KOPT-K1 (cell line): ENCODE data around the gene CTNNA3.

Source experiments
- H3K27ac ChIP-seq: fragments of 200-600 bp; sonication (generic); 2 replicates; pipeline ENCODE4 v1.5.1; 2016; ENCODE audit warnings: antibody characterized with exemption, mild to moderate bottlenecking, low read depth, low read length; ENCODE audit not compliant: poor library complexity, severe bottlenecking
- H3K36me3 ChIP-seq: fragments of 200-600 bp; sonication (generic); 2 replicates; pipeline ENCODE4 v1.5.1; 2017; ENCODE audit warnings: antibody characterized with exemption, mild to moderate bottlenecking, low read length, moderate library complexity; ENCODE audit not compliant: insufficient read depth
- H3K9me3 ChIP-seq: fragments of 200-600 bp; sonication (generic); 2 replicates; pipeline ENCODE4 v1.5.1; 2017; ENCODE audit warnings: antibody characterized with exemption, low read length, mild to moderate bottlenecking; ENCODE audit not compliant: insufficient read depth, poor library complexity, severe bottlenecking

CTNNA3 gene

DNA sequence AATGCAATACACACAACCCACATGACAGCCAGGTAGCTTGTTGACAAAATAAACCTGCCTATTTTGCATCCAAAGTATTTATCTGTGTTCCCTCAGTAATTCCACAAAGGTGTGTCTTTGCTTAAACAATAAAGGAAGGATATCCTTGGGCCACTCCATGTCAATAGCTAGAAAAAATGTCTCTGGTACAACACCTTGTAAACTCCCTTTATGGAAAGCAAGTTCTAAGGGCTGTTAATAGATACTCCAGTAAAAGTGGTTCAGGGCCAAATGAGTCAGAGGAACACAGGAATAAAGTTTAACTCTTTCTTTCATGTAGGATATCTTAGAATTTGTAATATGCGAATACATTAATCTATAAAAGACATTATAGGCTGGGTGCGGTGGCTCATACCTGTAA lies 867.0 kb downstream of the CTNNA3 start:
- Histone ChIP-seq H3K9me3 (no peaks in the 10 kb centered on the region), H3K27ac (no peak overlapping the region), H3K36me3 (no peaks in the 10 kb centered on the region)

DNA sequence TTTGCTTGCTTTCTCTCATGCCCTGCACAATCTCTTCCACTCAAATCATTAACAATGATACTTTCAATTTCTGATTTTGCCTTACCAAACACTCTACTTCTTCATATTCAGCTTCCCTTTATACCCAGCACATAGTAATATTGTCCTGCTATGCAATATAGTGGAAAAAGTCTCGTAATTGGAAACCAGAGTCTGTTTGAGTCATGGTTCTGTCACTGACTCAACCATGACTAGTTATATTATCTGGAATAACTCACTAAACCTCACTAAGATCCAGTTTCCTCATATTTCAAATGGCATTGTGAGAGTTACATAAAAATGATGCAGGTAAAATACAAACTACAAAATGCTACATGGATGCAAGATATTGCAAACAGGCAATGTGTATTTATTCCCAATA lies 868.6 kb downstream of the CTNNA3 start:
- no peaks in the 10 kb centered on the region for H3K9me3 ChIP-seq
- H3K36me3 ChIP-seq = no peaks in the 10 kb centered on the region
- H3K27ac ChIP-seq = no peak overlapping the region

DNA sequence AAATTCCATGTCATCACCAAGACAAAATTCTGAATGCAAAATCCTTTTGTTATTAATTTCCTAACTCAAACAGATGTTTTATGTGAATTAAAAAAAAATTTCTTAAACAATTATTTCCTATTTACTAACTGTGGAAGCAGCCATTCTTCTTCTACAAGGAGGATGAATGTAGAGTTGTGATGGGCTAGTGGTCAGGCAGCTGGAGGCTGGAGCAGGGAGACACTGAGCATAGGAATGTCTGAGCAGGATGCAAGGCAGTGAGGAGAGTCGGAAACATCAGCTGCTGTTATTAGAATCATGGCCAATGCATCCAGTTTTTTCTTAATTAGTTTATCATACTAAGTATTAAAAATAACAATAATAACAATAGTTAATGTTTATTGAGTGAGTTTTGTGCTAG lies 872.7 kb downstream of the CTNNA3 start:
- H3K36me3 ChIP-seq = no peaks in the 10 kb centered on the region
- no peaks in the 10 kb centered on the region for H3K9me3 ChIP-seq
- H3K27ac ChIP-seq = no peak overlapping the region

DNA sequence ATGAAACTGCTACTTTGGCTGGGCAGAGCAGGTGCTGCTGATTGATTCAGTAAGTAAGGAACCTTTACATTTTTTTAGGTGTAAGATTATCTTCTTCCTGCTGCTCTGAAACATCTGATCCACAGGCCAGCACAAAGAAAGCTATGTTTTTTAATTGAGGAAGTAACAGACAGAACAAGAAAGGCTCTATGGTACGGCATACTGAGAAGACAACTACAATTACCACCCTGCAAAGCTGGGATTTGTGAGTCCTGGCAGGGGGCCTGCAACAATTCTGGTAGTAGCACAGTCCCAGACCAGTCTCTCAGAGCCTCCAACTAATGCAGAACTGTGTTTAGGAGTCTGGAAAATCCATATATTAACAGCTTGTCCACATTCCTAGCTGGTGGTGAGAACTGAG lies 873.2 kb downstream of the CTNNA3 start:
- H3K9me3 ChIP-seq = no peaks in the 10 kb centered on the region
- no peak overlapping the region for H3K27ac ChIP-seq
- H3K36me3 ChIP-seq = no peaks in the 10 kb centered on the region

DNA sequence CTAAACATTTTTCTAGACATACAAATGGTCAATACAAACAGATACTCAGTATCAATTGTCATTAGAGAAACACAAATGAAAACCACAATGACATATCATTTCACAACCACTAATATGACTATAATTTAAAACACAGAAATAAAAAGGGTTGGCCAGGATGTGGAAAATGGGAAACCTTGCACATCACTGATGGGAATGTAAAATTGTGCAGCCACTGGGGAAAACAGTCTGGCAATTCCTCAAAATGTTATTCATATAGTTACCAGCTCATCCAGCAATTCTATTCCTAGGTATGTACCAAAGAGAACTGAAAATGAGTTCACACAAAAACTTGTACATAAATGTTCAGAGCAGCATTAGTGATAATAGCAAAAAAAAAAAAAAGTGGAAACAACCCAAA lies 876.3 kb downstream of the CTNNA3 start:
- Histone ChIP-seq H3K27ac (no peak overlapping the region), H3K36me3 (no peaks in the 10 kb centered on the region), H3K9me3 (no peaks in the 10 kb centered on the region)

DNA sequence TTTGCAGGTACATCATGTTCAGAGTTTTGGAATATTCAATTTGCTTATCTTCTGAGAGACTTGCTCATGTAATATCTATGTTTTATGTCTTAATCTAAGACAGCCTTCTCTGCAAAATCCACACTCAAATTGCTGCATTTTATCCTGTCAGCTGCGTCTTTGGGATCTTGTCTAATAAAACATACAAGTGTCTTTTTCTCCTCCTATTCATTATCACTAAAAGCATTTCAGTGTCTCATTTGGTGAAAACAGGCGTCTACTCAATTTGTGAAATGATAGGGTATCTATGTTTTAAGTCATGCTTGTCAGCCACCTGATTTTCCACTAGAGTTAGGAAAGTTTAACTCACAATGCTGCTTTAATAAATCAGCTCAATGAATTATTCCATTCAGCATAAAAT lies 882.9 kb downstream of the CTNNA3 start:
- Histone ChIP-seq H3K27ac (no peak overlapping the region), H3K36me3 (no peaks in the 10 kb centered on the region), H3K9me3 (no peaks in the 10 kb centered on the region)

DNA sequence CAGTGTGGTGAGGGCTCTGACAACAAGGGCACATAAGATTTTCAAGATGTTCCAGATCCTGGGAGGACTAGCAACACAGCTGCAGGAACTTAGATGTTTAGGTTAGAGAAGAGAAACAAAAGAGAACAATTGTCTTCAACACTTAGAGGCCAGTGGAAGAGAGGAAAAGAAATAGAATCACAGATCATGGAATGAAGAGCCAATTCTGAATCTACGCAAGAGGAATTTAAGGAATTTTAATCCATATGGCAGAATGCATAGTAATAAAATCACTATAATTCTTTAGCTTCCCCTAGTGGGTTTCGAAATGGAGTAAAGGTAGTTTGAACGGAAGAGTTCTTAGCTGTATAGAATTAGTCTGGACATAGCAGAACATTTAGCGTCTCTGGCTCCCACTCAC lies 884.8 kb downstream of the CTNNA3 start:
- Histone ChIP-seq H3K36me3 (no peaks in the 10 kb centered on the region), H3K27ac (no peak overlapping the region), H3K9me3 (no peaks in the 10 kb centered on the region)

DNA sequence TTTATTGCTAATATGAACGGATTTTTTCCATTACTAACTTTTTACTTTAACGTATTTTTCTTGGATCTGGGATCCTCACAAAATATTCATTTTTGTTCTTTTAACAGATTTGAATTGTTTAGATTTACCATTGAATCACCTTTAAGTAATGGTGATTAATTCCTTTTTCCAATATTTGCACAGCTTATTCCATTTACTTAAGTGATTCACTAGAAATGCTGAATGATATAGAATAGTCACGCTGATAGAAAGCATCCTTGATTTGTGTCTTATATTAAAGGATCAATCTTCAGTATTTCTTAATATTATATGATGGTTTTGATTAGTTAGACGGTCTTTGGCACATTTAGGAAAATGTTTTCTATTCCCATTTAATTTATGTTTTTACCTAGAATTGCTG lies 886.6 kb downstream of the CTNNA3 start:
- H3K36me3 ChIP-seq = no peaks in the 10 kb centered on the region
- no peaks in the 10 kb centered on the region for H3K9me3 ChIP-seq
- H3K27ac ChIP-seq = no peak overlapping the region

DNA sequence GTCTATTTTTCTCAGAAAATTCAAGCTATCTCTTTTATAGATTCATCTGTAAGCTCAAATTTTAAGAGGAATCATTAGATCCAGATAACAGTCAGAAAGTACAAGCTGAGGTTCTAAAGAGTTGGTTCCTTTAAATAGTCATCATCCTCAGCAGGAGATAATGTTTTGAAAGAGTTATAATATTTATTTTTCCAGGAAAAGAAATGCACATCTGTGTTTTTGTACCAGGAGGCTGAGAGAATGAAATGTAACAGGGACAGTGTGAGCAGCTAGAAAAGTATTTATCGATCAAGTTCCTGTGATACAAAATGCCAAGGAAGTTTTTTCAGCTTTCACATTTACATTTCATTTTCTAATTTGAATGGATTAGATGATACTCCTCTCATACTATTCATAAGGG lies 890.4 kb downstream of the CTNNA3 start:
- Histone ChIP-seq H3K36me3 (no peaks in the 10 kb centered on the region), H3K9me3 (no peaks in the 10 kb centered on the region), H3K27ac (no peak overlapping the region)

DNA sequence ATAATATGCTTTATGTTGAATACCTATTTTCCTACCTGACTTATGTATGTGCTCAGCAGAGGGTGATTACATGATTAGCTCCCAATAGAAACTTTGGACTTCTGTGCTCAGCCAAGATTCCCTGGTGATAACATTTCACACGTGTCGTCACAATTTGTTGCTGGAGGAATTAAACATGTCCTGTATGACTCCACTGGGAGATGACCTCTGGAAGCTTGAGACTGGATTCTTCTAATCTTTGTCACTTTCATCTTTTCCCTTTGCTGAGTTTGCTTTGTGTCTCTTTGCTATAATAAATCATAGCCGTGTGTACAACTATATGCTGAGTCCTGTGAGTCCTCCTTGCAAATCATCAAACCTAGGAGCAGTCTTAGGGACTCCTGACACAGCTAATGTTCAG lies 891.0 kb downstream of the CTNNA3 start:
- no peaks in the 10 kb centered on the region for H3K36me3 ChIP-seq
- H3K9me3 ChIP-seq = no peaks in the 10 kb centered on the region
- no peak overlapping the region for H3K27ac ChIP-seq

DNA sequence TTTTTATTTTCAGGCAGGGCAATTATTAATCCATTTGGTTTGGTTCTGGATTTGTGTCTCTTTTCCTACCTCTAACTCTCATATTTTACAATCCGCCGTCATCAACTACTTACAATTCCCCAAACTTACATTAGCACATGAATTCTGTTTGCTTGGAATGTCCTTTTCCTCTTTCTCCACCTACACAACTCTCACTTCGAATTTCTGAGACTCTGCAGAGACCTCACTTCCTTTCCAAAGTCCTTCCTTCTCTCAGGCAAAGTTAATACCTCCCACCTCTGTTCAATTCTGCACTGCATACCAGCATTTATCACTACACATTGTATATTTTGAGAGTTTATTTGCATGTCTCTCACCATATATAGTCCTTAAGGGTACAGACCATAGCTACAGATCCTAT lies 892.8 kb downstream of the CTNNA3 start:
- no peak overlapping the region for H3K27ac ChIP-seq
- no peaks in the 10 kb centered on the region for H3K36me3 ChIP-seq
- H3K9me3 ChIP-seq = no peaks in the 10 kb centered on the region

DNA sequence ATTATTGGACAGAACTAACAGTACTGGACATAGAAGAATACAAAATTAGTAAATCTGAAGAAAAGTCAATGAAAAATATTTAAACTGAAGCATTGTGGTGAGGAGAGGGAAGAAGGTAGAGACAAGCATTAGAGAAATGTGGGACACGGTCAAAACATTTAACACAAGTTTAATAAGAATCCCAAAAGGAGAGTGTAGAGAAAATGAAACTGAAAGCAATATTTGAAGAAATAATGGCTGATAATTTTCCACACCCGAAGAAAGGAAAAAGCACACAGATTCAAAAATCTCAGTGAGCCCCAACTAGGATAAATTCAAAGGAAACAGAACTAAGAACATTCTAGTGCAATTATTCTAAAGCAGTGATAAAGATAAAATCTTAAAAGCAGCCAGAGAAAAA lies 896.5 kb downstream of the CTNNA3 start:
- Histone ChIP-seq H3K9me3 (no peaks in the 10 kb centered on the region), H3K27ac (no peak overlapping the region), H3K36me3 (no peaks in the 10 kb centered on the region)

DNA sequence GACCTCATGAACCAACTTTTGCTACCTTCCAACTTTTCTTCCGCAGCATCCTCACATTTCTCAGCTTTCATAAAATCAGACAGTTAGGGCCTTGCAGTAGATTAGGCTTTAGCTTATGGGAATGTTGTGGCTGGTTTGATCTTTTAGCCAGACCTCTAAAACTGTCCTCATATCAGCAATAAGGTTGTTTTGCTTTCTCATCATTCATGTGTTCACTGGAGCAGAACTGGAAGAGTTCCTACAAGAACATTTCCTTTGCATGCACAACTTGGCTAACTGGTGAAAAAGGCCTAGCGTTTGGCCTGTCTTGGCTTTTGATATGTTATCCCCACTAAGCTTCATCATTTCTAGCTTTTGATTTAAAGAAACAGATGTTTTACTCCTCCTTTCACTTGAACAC lies 900.1 kb downstream of the CTNNA3 start:
- Histone ChIP-seq H3K27ac (no peak overlapping the region), H3K9me3 (no peaks in the 10 kb centered on the region), H3K36me3 (no peaks in the 10 kb centered on the region)

DNA sequence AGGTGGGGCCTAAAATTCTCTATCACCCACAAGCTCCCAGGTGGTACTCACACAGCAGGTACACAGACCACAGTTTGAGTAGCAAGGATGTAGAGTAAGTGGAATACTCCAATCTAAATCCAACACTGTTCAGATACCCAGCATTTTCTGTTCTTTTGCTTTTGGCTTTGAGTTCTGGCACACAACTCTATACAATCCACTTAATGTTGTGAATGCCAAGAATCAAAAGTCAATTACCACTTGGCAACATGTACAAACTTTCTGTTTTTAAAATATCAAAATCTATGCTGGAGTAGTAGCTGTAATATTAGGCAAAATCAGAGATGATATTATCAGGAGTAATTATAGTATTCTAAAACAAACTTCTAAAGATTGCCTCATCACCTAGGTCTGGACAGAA lies 903.6 kb downstream of the CTNNA3 start:
- Histone ChIP-seq H3K27ac (no peak overlapping the region), H3K9me3 (no peaks in the 10 kb centered on the region), H3K36me3 (no peaks in the 10 kb centered on the region)

DNA sequence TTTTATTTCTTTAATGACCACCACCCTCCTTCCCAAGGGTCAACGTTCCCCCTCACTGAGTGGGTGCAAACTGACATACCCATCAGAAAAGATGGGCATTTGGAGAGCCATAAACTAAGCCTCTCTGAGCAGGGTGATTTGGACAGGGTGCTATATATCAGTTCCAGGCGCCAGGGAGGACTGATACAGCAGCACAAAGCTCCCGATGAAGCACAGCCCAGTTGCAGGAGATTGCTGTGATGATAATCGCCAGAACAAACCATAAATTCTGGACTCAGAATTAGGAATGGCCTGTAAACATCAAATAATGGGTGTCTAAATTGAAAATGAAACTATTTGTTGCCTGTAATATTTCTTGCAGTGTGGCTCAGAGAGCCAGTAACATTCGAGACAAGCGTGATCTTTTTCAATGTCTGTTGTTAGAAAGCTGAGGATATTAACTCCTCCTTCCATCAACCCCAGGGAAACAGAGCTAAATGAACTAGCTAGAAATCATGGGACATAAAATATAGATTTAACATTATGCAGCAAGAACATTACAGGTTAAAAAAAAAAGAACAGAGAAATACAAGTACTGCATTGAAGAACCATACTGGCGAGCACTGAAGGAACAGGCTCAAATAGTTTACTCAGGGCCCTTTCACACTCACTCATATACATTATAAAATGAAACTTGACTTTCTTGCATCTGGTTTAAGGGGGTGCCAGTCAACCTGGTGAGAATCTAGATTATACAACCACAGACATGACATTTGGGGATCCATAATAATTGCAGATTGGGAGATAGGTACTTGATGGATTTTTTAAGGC lies 907.6 kb downstream of the CTNNA3 start:
- Histone ChIP-seq H3K9me3 (no peaks in the 10 kb centered on the region), H3K36me3 (no peaks in the 10 kb centered on the region), H3K27ac (no peak overlapping the region)

DNA sequence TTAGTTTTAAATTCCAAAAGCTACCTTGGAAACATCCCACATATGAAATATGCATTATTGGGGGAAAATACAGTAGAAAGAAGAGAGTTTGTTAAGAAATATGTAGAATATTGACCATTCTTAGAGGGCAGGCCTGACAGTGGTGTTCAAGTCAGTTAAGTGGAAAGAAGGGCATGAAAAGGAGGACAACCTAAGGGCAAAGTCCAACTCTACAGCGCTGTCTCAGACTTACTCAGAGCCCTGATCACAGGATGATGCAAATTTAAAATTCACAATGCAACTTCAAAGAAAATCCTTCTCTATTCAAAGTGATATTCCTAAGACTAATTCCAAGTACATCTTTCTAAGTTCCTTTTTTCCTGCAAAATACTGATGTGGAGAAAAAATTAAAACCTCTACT lies 909.3 kb downstream of the CTNNA3 start:
- no peaks in the 10 kb centered on the region for H3K36me3 ChIP-seq
- no peak overlapping the region for H3K27ac ChIP-seq
- H3K9me3 ChIP-seq = no peaks in the 10 kb centered on the region
